IMR-90 (cell line): ENCODE data around the gene PPP6R3. TPM values are rescaled to one million over a fixed set of nuclear protein-coding genes. Genes with fewer than 3 reads are reported as not detected.
A peak's percentile ranks its signal among the peaks of the same experiment; 100 is the strongest.

Source experiments
- ATAC-seq: fragments of 200-7000 bp; cut with Tn5 transposase; 2 replicates; pipeline ENCODE4 v1.9.1; 2020; ENCODE audit warnings: low read depth, mild to moderate bottlenecking, moderate library complexity
- BruUV-seq: library from RNA; stranded (reverse); fragments of 400-500 nt; replicated peaks from 2 replicates; lab custom pipeline; 2021; lab: Mats Ljungman, UMichigan
- CTCF ChIA-PET: fragments of 300-600 bp; formaldehyde crosslinking; extraction: SDS; loops from one replicate; lab custom pipeline; 2021; ENCODE audit warnings: antibody characterized with exemption; lab: Yijun Ruan, JAX
- POLR2A ChIA-PET: fragments of 300-600 bp; sonication (Branson Sonifier 250); formaldehyde crosslinking; loops from one replicate; lab custom pipeline; 2022; ENCODE audit warnings: antibody characterized with exemption; ENCODE audit not compliant: unreplicated experiment; lab: Charles Lee
- DNase-seq: peaks from one replicate; pipeline ENCODE4 v3.0.0; 2013
- H2AFZ ChIP-seq: replicated peaks from 2 replicates; pipeline ENCODE3; 2013; ENCODE audit warnings: low read length, mild to moderate bottlenecking; ENCODE audit not compliant: poor library complexity
- H2AK5ac ChIP-seq: 2 replicates; pipeline ENCODE4 v1.6.1; 2013; ENCODE audit warnings: low read depth, low read length, inconsistent platforms
- H2AK9ac ChIP-seq: replicated peaks from 2 replicates; pipeline ENCODE3; 2013; ENCODE audit warnings: mild to moderate bottlenecking, low read depth, low read length, moderate library complexity; ENCODE audit not compliant: poor library complexity
- H2BK120ac ChIP-seq: 2 replicates; pipeline ENCODE4 v1.6.1; 2013; ENCODE audit warnings: low read depth, low read length, inconsistent platforms
- H2BK15ac ChIP-seq: 3 replicates; pipeline ENCODE4 v1.6.1; 2013; ENCODE audit warnings: low read depth, low read length, inconsistent platforms
- H2BK20ac ChIP-seq: 2 replicates; pipeline ENCODE4 v1.6.1; 2013; ENCODE audit warnings: low read depth, mild to moderate bottlenecking, inconsistent platforms, low read length, moderate library complexity
- H2BK5ac ChIP-seq: 2 replicates; pipeline ENCODE4 v1.6.1; 2013; ENCODE audit warnings: mild to moderate bottlenecking, low read depth, low read length, inconsistent platforms; ENCODE audit not compliant: poor library complexity, severe bottlenecking
- H3K14ac ChIP-seq: replicated peaks from 2 replicates; pipeline ENCODE4 v1.6.1; 2013; ENCODE audit warnings: low read depth, low read length, inconsistent platforms
- H3K18ac ChIP-seq: 2 replicates; pipeline ENCODE4 v1.6.1; 2013; ENCODE audit warnings: low read depth, low read length, control low read depth
- H3K23ac ChIP-seq: 2 replicates; pipeline ENCODE4 v1.6.1; 2013; ENCODE audit warnings: low read depth, low read length, inconsistent platforms
- H3K27ac ChIP-seq: 2 replicates; pipeline ENCODE4 v1.5.1; 2013; ENCODE audit warnings: mild to moderate bottlenecking, control low read depth, low read length; ENCODE audit not compliant: insufficient read depth
- H3K27me3 ChIP-seq: 2 replicates; pipeline ENCODE4 v1.6.1; 2013; ENCODE audit warnings: low read length; ENCODE audit not compliant: control insufficient read depth, insufficient read depth
- H3K36me3 ChIP-seq: 2 replicates; pipeline ENCODE4 v1.6.1; 2013; ENCODE audit warnings: low read length, mixed read lengths; ENCODE audit not compliant: control insufficient read depth, insufficient read depth
- H3K4ac ChIP-seq: 2 replicates; pipeline ENCODE4 v1.6.1; 2013; ENCODE audit warnings: low read depth, low read length, inconsistent platforms
- H3K4me1 ChIP-seq: 2 replicates; pipeline ENCODE4 v1.6.1; 2013; ENCODE audit warnings: low read length, mixed read lengths; ENCODE audit not compliant: control insufficient read depth, insufficient read depth
- H3K4me2 ChIP-seq: 2 replicates; pipeline ENCODE4 v1.6.1; 2013; ENCODE audit warnings: low read depth, mild to moderate bottlenecking, control low read depth, low read length, moderate library complexity
- H3K4me3 ChIP-seq: 2 replicates; pipeline ENCODE4 v1.5.1; 2013; ENCODE audit warnings: low read depth, mild to moderate bottlenecking, control low read depth, low read length, moderate library complexity; ENCODE audit not compliant: insufficient read depth
- H3K56ac ChIP-seq: 2 replicates; pipeline ENCODE4 v1.6.1; 2013; ENCODE audit warnings: low read length, inconsistent platforms; ENCODE audit not compliant: insufficient read depth; ENCODE audit errors: extremely low read depth
- H3K79me1 ChIP-seq, 2 experiments: 2 replicates each; pipeline ENCODE4 v1.6.1; 2013; ENCODE audit warnings: low read length in 2 of 2, inconsistent platforms in 1 of 2, low read depth in 1 of 2
- H3K9ac ChIP-seq: 2 replicates; pipeline ENCODE4 v1.6.1; 2013; ENCODE audit warnings: low read depth, low read length, control low read depth
- H3K9me1 ChIP-seq: 2 replicates; pipeline ENCODE4 v1.6.1; 2013; ENCODE audit warnings: low read length, inconsistent platforms; ENCODE audit not compliant: insufficient read depth
- H3K9me3 ChIP-seq: 2 replicates; pipeline ENCODE4 v1.6.1; 2013; ENCODE audit warnings: low read length; ENCODE audit not compliant: control insufficient read depth, insufficient read depth
- H4K20me1 ChIP-seq: 2 replicates; pipeline ENCODE4 v1.6.1; 2013; ENCODE audit warnings: low read length, inconsistent platforms; ENCODE audit not compliant: insufficient read depth
- H4K5ac ChIP-seq: 2 replicates; pipeline ENCODE4 v1.6.1; 2013; ENCODE audit warnings: mild to moderate bottlenecking, low read depth, low read length, control low read depth
- H4K8ac ChIP-seq, 2 experiments: 2 replicates each; pipeline ENCODE4 v1.6.1; 2013; ENCODE audit warnings: low read depth in 2 of 2, low read length in 2 of 2, control low read depth in 1 of 2, inconsistent platforms in 1 of 2
- H4K91ac ChIP-seq: 2 replicates; pipeline ENCODE4 v1.6.1; 2013; ENCODE audit warnings: low read depth, low read length, inconsistent platforms; ENCODE audit not compliant: insufficient read depth
- ELK1 ChIP-seq: fragments of 150-350 bp; IDR thresholded peaks from 2 replicates; pipeline ENCODE4 v1.6.1; 2016; ENCODE audit warnings: low read depth, mild to moderate bottlenecking, low read length, moderate library complexity, borderline replicate concordance
- POLR2A ChIP-seq: IDR thresholded peaks from 2 replicates; pipeline ENCODE4 v1.6.1; 2012; ENCODE audit warnings: mild to moderate bottlenecking, low read depth, low read length
- RCOR1 ChIP-seq: IDR thresholded peaks from 2 replicates; pipeline ENCODE4 v1.6.1; 2012; ENCODE audit warnings: mild to moderate bottlenecking, low read length, improper control_type of control experiment; ENCODE audit not compliant: insufficient replicate concordance
- RFX5 ChIP-seq: IDR thresholded peaks from 2 replicates; pipeline ENCODE4 v1.8.0; 2012; ENCODE audit warnings: low read depth, mild to moderate bottlenecking, low read length, moderate library complexity
- WGBS, 2 experiments: methylation state at CpG; one replicate each; pipeline versions ENCODE4 v1.1.5 to v1.1.7; 2013; ENCODE audit warnings: missing lambda C conversion rate in 2 of 2; ENCODE audit not compliant: insufficient read length in 1 of 2; ENCODE audit errors: extremely low coverage in 2 of 2; 5-methylcytosine and 5-hydroxymethylcytosine counted together
- dilution Hi-C: fragments of 300-500 bp; cut with HindIII; formaldehyde crosslinking; loops from one replicate; pipeline ENCODE4 v1.14.3; 2018; ENCODE audit warnings: low sequenced_read_pairs; ENCODE audit not compliant: unreplicated experiment
- in situ Hi-C: fragments of 300-500 bp; cut with MboI; formaldehyde crosslinking; loops from 3 replicates; pipeline ENCODE4 v1.14.3; 2019; ENCODE audit warnings: low sequenced_read_pairs, inconsistent platforms, mixed read lengths
- intact Hi-C: fragments of 100-400 bp; cut with micrococcal nuclease; formaldehyde crosslinking; loops from 2 replicates; pipeline ENCODE4 v1.10.0; 2022
- polyA plus RNA-seq, 3 experiments: library from polyadenylated mRNA; depleted of rRNA; stranded (reverse); fragments of >200 nt; gene quantifications; 2 replicates each; pipeline ENCODE4 v1.2.3, GENCODE V29; 2012; ENCODE audit warnings: low replicate concordance in 1 of 3
- total RNA-seq: library from RNA; depleted of rRNA; stranded (reverse); fragments of >200 nt; gene quantifications from 2 replicates; pipeline ENCODE4 v1.2.3, GENCODE V29; 2012

Gene PPP6R3
- total and polyA plus RNA-seq, 2 of the 4 experiments (the other 2 are of a cell fraction): 29.0 to 123 TPM

- Histone ChIP-seq H3K36me3 (peaks cover 51% of the 10 kb centered on the region), H3K23ac (peak overlapping the region; percentile 50; the same call in 1 of the 2 replicates), H2AK9ac (no peak overlapping the region), H3K9me1 (peaks cover 9% of the 10 kb centered on the region; the same call in 1 of the 2 replicates), H3K4me2 (no peak overlapping the region), H3K9me3 (no peaks in the 10 kb centered on the region), H3K56ac (no peak overlapping the region), H3K4me3 (no peak overlapping the region), H4K20me1 (peaks cover 13% of the 10 kb centered on the region), H3K27ac (no peak overlapping the region), H4K5ac (no peak overlapping the region), H2BK120ac (no peak overlapping the region), H2AFZ (no peak overlapping the region), H3K9ac (no peak overlapping the region), H4K91ac (no peak overlapping the region), H3K4ac (no peak overlapping the region), H2BK5ac (no peak overlapping the region), H3K4me1 (peaks cover 4% of the 10 kb centered on the region; the same call in 1 of the 2 replicates), H3K27me3 (no peaks in the 10 kb centered on the region), H2BK20ac (no peak overlapping the region), H4K8ac (no peak overlapping the region), H3K14ac (no peak overlapping the region), H2AK5ac (no peak overlapping the region), H3K79me1 (peaks cover 0 to 54% of the 10 kb centered on the region in 2 experiments), H2BK15ac (no peak overlapping the region), H3K18ac (no peak overlapping the region)
- WGBS, 2 experiments: no CpG with 5 or more reads among the region's 4 CpGs
- CTCF ChIA-PET: no interaction called here
- no TSS peak for BruUV-seq
- no peak for TF ChIP-seq ELK1
- no peak for TF ChIP-seq POLR2A
- no peak for TF ChIP-seq RFX5
- TF ChIP-seq RCOR1: no peak
- dilution Hi-C loops: no loop called here
- POLR2A ChIA-PET: no interaction called here
- DNase-seq (no peak), ATAC-seq (no peak)
- in situ Hi-C loops: no loop called here
- intact Hi-C loops: no loop called here
Observed at GRCh38 chr11:68596231-68596630, 135.7 kb downstream of the PPP6R3 start.
